H9 (cell line): ENCODE results near the gene ARHGAP40. TPM values are rescaled to one million over a fixed set of nuclear protein-coding genes. Genes with fewer than 3 reads are reported as not detected.

ENCODE experiments used
- DNase-seq: peaks from one replicate; pipeline ENCODE4 v3.0.0-alpha.2; 2017
- H2AFZ ChIP-seq: one replicate; pipeline ENCODE4 v1.6.1; 2013; ENCODE audit warnings: mild to moderate bottlenecking, low read length, control low read depth, moderate library complexity
- H2AK5ac ChIP-seq: 2 replicates; pipeline ENCODE4 v1.6.1; 2013; ENCODE audit warnings: low read length, control low read depth, mixed read lengths; ENCODE audit not compliant: insufficient read length
- H2BK120ac ChIP-seq: one replicate; pipeline ENCODE4 v1.6.1; 2013; ENCODE audit warnings: low read depth, mild to moderate bottlenecking, low read length, control low read depth, inconsistent platforms; ENCODE audit not compliant: poor library complexity, severe bottlenecking
- H2BK12ac ChIP-seq: 2 replicates; pipeline ENCODE4 v1.6.1; 2013; ENCODE audit warnings: low read length, control low read depth, mixed read lengths, low read depth; ENCODE audit not compliant: insufficient read length
- H2BK15ac ChIP-seq: 2 replicates; pipeline ENCODE4 v1.6.1; 2013; ENCODE audit warnings: low read depth, low read length, control low read depth
- H2BK20ac ChIP-seq: one replicate; pipeline ENCODE4 v1.6.1; 2013; ENCODE audit warnings: low read depth, mild to moderate bottlenecking, low read length, control low read depth, inconsistent platforms; ENCODE audit not compliant: poor library complexity, severe bottlenecking
- H2BK5ac ChIP-seq: 2 replicates; pipeline ENCODE4 v1.6.1; 2013; ENCODE audit warnings: low read length, control low read depth, mixed read lengths; ENCODE audit not compliant: insufficient read length
- H3K14ac ChIP-seq: 2 replicates; pipeline ENCODE4 v1.6.1; 2013; ENCODE audit warnings: low read length, control low read depth; ENCODE audit not compliant: insufficient read depth
- H3K18ac ChIP-seq: 2 replicates; pipeline ENCODE4 v1.6.1; 2013; ENCODE audit warnings: low read depth, mild to moderate bottlenecking, mixed read lengths, low read length, control low read depth; ENCODE audit not compliant: insufficient read length
- H3K23ac ChIP-seq: 2 replicates; pipeline ENCODE4 v1.6.1; 2013; ENCODE audit warnings: low read length, control low read depth, mixed read lengths, low read depth; ENCODE audit not compliant: insufficient read length
- H3K23me2 ChIP-seq: 2 replicates; pipeline ENCODE4 v1.6.1; 2013; ENCODE audit warnings: low read depth, mild to moderate bottlenecking, mixed read lengths, low read length, control low read depth; ENCODE audit not compliant: insufficient read length, poor library complexity, severe bottlenecking
- H3K27ac ChIP-seq: 2 replicates; pipeline ENCODE4 v1.5.1; 2013; ENCODE audit warnings: low read length, control low read depth, mixed read lengths, low read depth; ENCODE audit not compliant: insufficient read length
- H3K27me3 ChIP-seq: 2 replicates; pipeline ENCODE4 v1.6.1; 2013; ENCODE audit warnings: low read length, control low read depth, inconsistent platforms; ENCODE audit not compliant: insufficient read depth
- H3K4ac ChIP-seq: 2 replicates; pipeline ENCODE4 v1.6.1; 2013; ENCODE audit warnings: low read depth, mild to moderate bottlenecking, control low read depth, inconsistent platforms, low read length, moderate library complexity
- H3K4me1 ChIP-seq: 2 replicates; pipeline ENCODE4 v1.6.1; 2013; ENCODE audit warnings: low read length, control low read depth, inconsistent platforms; ENCODE audit not compliant: insufficient read depth
- H3K4me2 ChIP-seq: 2 replicates; pipeline ENCODE4 v1.6.1; 2013; ENCODE audit warnings: low read length, control low read depth, mixed read lengths; ENCODE audit not compliant: insufficient read length, insufficient read depth
- H3K56ac ChIP-seq: 2 replicates; pipeline ENCODE4 v1.6.1; 2013; ENCODE audit warnings: low read depth, mild to moderate bottlenecking, mixed read lengths, low read length, control low read depth; ENCODE audit not compliant: insufficient read length
- H3K79me1 ChIP-seq: 2 replicates; pipeline ENCODE4 v1.6.1; 2013; ENCODE audit warnings: low read depth, mild to moderate bottlenecking, moderate library complexity, low read length, control low read depth, inconsistent platforms; ENCODE audit not compliant: insufficient read depth, poor library complexity, severe bottlenecking
- H3K79me2 ChIP-seq: 2 replicates; pipeline ENCODE4 v1.6.1; 2013; ENCODE audit warnings: low read length, control low read depth, inconsistent platforms; ENCODE audit not compliant: insufficient read depth
- H3K9ac ChIP-seq: 2 replicates; pipeline ENCODE4 v1.6.1; 2013; ENCODE audit warnings: low read length, control low read depth, mixed read lengths; ENCODE audit not compliant: insufficient read length; ENCODE audit errors: extremely low read depth
- H3K9me3 ChIP-seq: one replicate; pipeline ENCODE4 v1.6.1; 2013; ENCODE audit warnings: low read depth, low read length, inconsistent platforms; ENCODE audit not compliant: control insufficient read depth
- H3T11ph ChIP-seq: one replicate; pipeline ENCODE4 v1.6.1; 2013; ENCODE audit warnings: mild to moderate bottlenecking, low read length, control low read depth, inconsistent platforms
- H4K20me1 ChIP-seq: one replicate; pipeline ENCODE4 v1.6.1; 2013; ENCODE audit not compliant: control insufficient read depth, insufficient read length, insufficient read depth
- H4K5ac ChIP-seq: 2 replicates; pipeline ENCODE4 v1.6.1; 2013; ENCODE audit warnings: low read depth, mild to moderate bottlenecking, mixed read lengths, low read length, control low read depth; ENCODE audit not compliant: insufficient read length
- H4K8ac ChIP-seq: replicated peaks from 2 replicates; pipeline ENCODE4 v1.6.1; 2013; ENCODE audit warnings: low read length, control low read depth, mixed read lengths, low read depth; ENCODE audit not compliant: insufficient read length
- H4K91ac ChIP-seq: 2 replicates; pipeline ENCODE4 v1.6.1; 2013; ENCODE audit warnings: low read depth, mild to moderate bottlenecking, moderate library complexity, mixed read lengths, low read length, control low read depth; ENCODE audit not compliant: insufficient read length
- H3K27ac Mint-ChIP-seq, 3 experiments: 2 replicates in 2 of 3; 3 replicates in 1 of 3; pipeline ENCODE4 v1.8.0; 2020 to 2021; ENCODE audit warnings: mixed read lengths in 3 of 3, mild to moderate bottlenecking in 1 of 3, moderate library complexity in 1 of 3
- H3K27me3 Mint-ChIP-seq: 2 replicates; pipeline ENCODE4 v1.8.0; 2021; ENCODE audit warnings: low read depth, mild to moderate bottlenecking, moderate library complexity, mixed read lengths
- H3K36me3 Mint-ChIP-seq, 3 experiments: 2 replicates in 2 of 3; 3 replicates in 1 of 3; pipeline ENCODE4 v1.8.0; 2020 to 2021; ENCODE audit warnings: low read depth in 3 of 3, mixed read lengths in 3 of 3; ENCODE audit not compliant: insufficient read depth in 1 of 3
- H3K4me1 Mint-ChIP-seq, 2 experiments: 2 replicates each; pipeline ENCODE4 v1.8.0; 2020; ENCODE audit warnings: mixed read lengths in 2 of 2
- H3K4me3 Mint-ChIP-seq, 2 experiments: 2 replicates in 1 of 2; 3 replicates in 1 of 2; pipeline ENCODE4 v1.8.0; 2020 to 2021; ENCODE audit warnings: mild to moderate bottlenecking in 2 of 2, mixed read lengths in 2 of 2, moderate library complexity in 1 of 2
- H3K9me3 Mint-ChIP-seq, 2 experiments: 2 replicates in 1 of 2; 3 replicates in 1 of 2; pipeline ENCODE4 v1.8.0; 2020; ENCODE audit warnings: mild to moderate bottlenecking in 2 of 2, mixed read lengths in 2 of 2, moderate library complexity in 1 of 2
- CTCF ChIP-seq: fragments of 200-600 bp; sonication (generic); conservative IDR thresholded peaks from 3 replicates; pipeline ENCODE4 v1.8.0; 2021; ENCODE audit warnings: antibody characterized with exemption, mild to moderate bottlenecking
- WGBS: extraction: QIAGEN DNeasy Blood & Tissue Kit; methylation state at CpG from one replicate; pipeline ENCODE4 v1.1.7; 2013; ENCODE audit warnings: missing lambda C conversion rate, low lambda C conversion rate, mixed read lengths; ENCODE audit not compliant: insufficient read length; ENCODE audit errors: extremely low coverage; 5-methylcytosine and 5-hydroxymethylcytosine counted together
- total RNA-seq: library from RNA; stranded (reverse); gene quantifications from 2 replicates; pipeline ENCODE4 v1.2.1, GENCODE V29; 2021

The ARHGAP40 gene
- total RNA-seq, 1 experiment from 2014 or later, result 0.17 TPM

GRCh38 chr20:38645351-38645750 lies 43.7 kb downstream of the ARHGAP40 start:
- H3K56ac ChIP-seq, result no peak overlapping the region
- no peak overlapping the region for H2BK12ac ChIP-seq
- H3K14ac ChIP-seq, result no peak overlapping the region
- H3K79me2 ChIP-seq, result no peaks in the 10 kb centered on the region
- H3K36me3 Mint-ChIP-seq, result no peaks in the 10 kb centered on the region
- no peak overlapping the region for H2BK5ac ChIP-seq
- no peak overlapping the region for H2BK20ac ChIP-seq
- H3K27ac Mint-ChIP-seq, result no peak overlapping the region
- H3K4me2 ChIP-seq, result no peak overlapping the region
- H3K18ac ChIP-seq, result no peak overlapping the region
- no peaks in the 10 kb centered on the region for H3K9me3 Mint-ChIP-seq
- H3K27me3 Mint-ChIP-seq, result peaks cover 72% of the 10 kb centered on the region
- H3K9ac ChIP-seq, result no peak overlapping the region
- no peak overlapping the region for H3T11ph ChIP-seq
- no peak overlapping the region for H2AFZ ChIP-seq
- H3K27ac ChIP-seq, result no peak overlapping the region
- H3K27me3 ChIP-seq, result peaks cover 21% of the 10 kb centered on the region; the same call in 1 of the 2 replicates
- H4K5ac ChIP-seq, result no peak overlapping the region
- peaks cover 9% of the 10 kb centered on the region for H3K23me2 ChIP-seq
- no peaks in the 10 kb centered on the region for H4K20me1 ChIP-seq
- no peak overlapping the region for H3K23ac ChIP-seq
- DNase-seq, result no peak
- no peak overlapping the region for H2BK15ac ChIP-seq
- H3K4ac ChIP-seq, result no peak overlapping the region
- H3K4me1 Mint-ChIP-seq, result peaks cover 12 to 21% of the 10 kb centered on the region in 2 experiments
- H3K4me1 ChIP-seq, result no peaks in the 10 kb centered on the region; the same call in 1 of the 2 replicates
- H3K79me1 ChIP-seq, result no peaks in the 10 kb centered on the region
- no peaks in the 10 kb centered on the region for H3K9me3 ChIP-seq
- no CpG with 5 or more reads among the region's 5 CpGs for WGBS
- no peak for TF ChIP-seq CTCF
- no peak overlapping the region for H4K8ac ChIP-seq
- no peak overlapping the region for H2AK5ac ChIP-seq
- no peak overlapping the region for H2BK120ac ChIP-seq
- no peak overlapping the region for H3K4me3 Mint-ChIP-seq
- no peak overlapping the region for H4K91ac ChIP-seq
